ENCODE data around the gene SEC22B. TPM values are rescaled to one million over a fixed set of nuclear protein-coding genes. Genes with fewer than 3 reads are reported as not detected.
"Not testable (repeated sequence)": the region's sequence is repeated elsewhere in the genome, so short reads cannot be mapped to it uniquely, and the experiment has no call there.

Gene SEC22B
- total RNA-seq, 1 donor from 2014 or later = 8.9 TPM

DNA sequence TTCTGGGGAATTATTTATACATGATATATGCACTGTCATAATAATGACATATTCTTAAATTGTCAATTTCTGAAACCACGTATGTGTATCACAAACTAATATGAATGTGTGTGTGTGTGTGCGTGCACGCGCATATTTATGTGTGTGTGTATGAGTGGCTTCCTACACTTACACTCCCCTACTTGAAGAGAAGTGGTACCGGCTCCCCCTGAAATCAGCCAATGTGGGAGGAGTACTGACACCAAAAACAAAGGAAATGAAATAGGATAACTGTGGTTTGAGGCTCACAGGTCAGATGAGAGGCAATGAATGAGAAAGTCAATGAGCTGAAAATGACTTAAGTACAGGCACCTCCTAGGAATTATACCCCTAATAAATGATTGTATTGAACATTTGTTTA is 64.1 kb downstream of the SEC22B start:
- ATAC-seq = not testable (repeated sequence)

GRCh38 chr1:120111771-120112170 is 64.5 kb downstream of the SEC22B start:
- ATAC-seq = not testable (repeated sequence)

GRCh38 chr1:120111008-120111407 is 65.3 kb downstream of the SEC22B start:
- ATAC-seq = not testable (repeated sequence)

- ATAC-seq = not testable (repeated sequence)
These were observed 66.7 kb downstream of the SEC22B start for GRCh38 chr1:120109656-120110055.

DNA sequence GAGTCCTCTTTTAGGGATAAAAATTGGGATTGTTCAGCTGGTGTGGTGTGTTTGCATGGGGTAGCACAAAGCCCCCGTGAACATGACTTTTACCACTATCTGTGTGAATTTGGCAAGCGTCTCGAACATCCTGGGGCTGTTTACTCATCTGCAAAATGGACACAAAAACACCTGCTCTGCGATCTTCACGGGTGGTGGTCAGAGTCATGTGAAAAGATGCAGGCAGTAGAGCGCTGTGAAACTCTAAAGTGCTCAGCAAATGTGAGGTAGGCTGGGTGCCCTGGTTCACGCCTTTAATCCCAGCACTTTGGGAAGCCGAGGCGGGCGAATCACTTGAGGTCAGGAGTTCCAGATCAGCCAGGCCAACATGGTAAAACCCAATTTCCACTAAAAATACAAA is 67.1 kb downstream of the SEC22B start:
- ATAC-seq = not testable (repeated sequence)

GRCh38 chr1:120105288-120105687 is 71.0 kb downstream of the SEC22B start:
- ATAC-seq = not testable (repeated sequence)

- ATAC-seq = peak; percentile 85
These were observed 72.6 kb downstream of the SEC22B start for GRCh38 chr1:120103768-120104167.

- not testable (repeated sequence) for ATAC-seq
These were observed 74.7 kb downstream of the SEC22B start for GRCh38 chr1:120101593-120101992.

Other genes starting within 250 kb of the SEC22B start
- 92.0 TPM for gene NOTCH2, start 106.9 kb downstream of the SEC22B start, total RNA-seq
- 3.8 TPM for gene NBPF8, start 238.5 kb upstream of the SEC22B start, total RNA-seq

Data from esophagus mucosa (tissue), 1 donor.